Lung (tissue), 12 donors: ENCODE data around the gene ZSCAN2. TPM values are rescaled to one million over a fixed set of nuclear protein-coding genes. Genes with fewer than 3 reads are reported as not detected.
A peak's percentile ranks its signal among the peaks of the same experiment; 100 is the strongest.

Source experiments
- ATAC-seq: fragments of 200-7000 bp; cut with Tn5 transposase; one replicate; pipeline ENCODE4 v1.9.1; 2020; ENCODE audit warnings: moderate number of reproducible peaks; ENCODE audit not compliant: insufficient read depth, low FRiP score
- DNase-seq, 3 donors: peaks; one replicate each; pipeline ENCODE4 v3.0.0-alpha.2; 2013 to 2017
- H3K27ac ChIP-seq, 2 donors: one replicate each; pipeline ENCODE4 v1.5.1; 2013; ENCODE audit warnings: mild to moderate bottlenecking in 2 of 2, moderate library complexity in 2 of 2, control low read depth in 1 of 2, inconsistent platforms in 1 of 2, low read depth in 1 of 2, low read length in 1 of 2
- H3K27me3 ChIP-seq, 3 donors: one replicate each; pipeline ENCODE4 v1.5.1; 2013; ENCODE audit warnings: low read length in 2 of 3; ENCODE audit not compliant: control insufficient read depth in 3 of 3, insufficient read depth in 3 of 3
- H3K36me3 ChIP-seq, 4 donors: one replicate each; pipeline ENCODE4 v1.5.1; 2013; ENCODE audit warnings: low read length in 4 of 4, mild to moderate bottlenecking in 1 of 4, moderate library complexity in 1 of 4; ENCODE audit not compliant: control insufficient read depth in 4 of 4, insufficient read depth in 4 of 4
- H3K4me1 ChIP-seq, 5 donors: one replicate each; pipeline ENCODE4 v1.5.1; 2013; ENCODE audit warnings: low read length in 5 of 5, mild to moderate bottlenecking in 2 of 5, moderate library complexity in 1 of 5; ENCODE audit not compliant: control insufficient read depth in 5 of 5, insufficient read depth in 5 of 5
- H3K4me3 ChIP-seq: one replicate; pipeline ENCODE4 v1.5.1; 2013; ENCODE audit warnings: mild to moderate bottlenecking, control low read depth, moderate library complexity
- H3K9ac ChIP-seq, 2 donors: one replicate each; pipeline ENCODE4 v1.5.1; 2013; ENCODE audit warnings: low read length in 2 of 2, control low read depth in 1 of 2; ENCODE audit not compliant: insufficient read depth in 1 of 2
- H3K9me3 ChIP-seq, 4 donors: one replicate each; pipeline ENCODE4 v1.5.1; 2013; ENCODE audit warnings: low read length in 3 of 4, mild to moderate bottlenecking in 1 of 4, moderate library complexity in 1 of 4; ENCODE audit not compliant: control insufficient read depth in 4 of 4, insufficient read depth in 3 of 4
- WGBS, 2 donors: extraction: QIAGEN DNeasy Blood & Tissue Kit; methylation state at CpG; one replicate each; pipeline ENCODE4 v1.1.7; 2013; 5-methylcytosine and 5-hydroxymethylcytosine counted together
- polyA plus RNA-seq, 2 donors: library from polyadenylated mRNA; stranded (reverse); fragments of 200-250 nt; gene quantifications; one replicate each; pipeline ENCODE4 v1.2.1, GENCODE V29; 2013
- total RNA-seq, 2 donors: library from RNA; depleted of rRNA in 1 of 2; stranded (reverse); fragments of >200 nt in 1 of 2; gene quantifications; one replicate each; pipeline ENCODE4 v1.2.1, GENCODE V29; 2014 to 2021
- TF ChIP-seq, protein P1 (sequence below): IDR thresholded peaks from 2 replicates; pipeline ENCODE4 v1.5.1; 2012; ENCODE audit warnings: mild to moderate bottlenecking; ENCODE audit errors: control extremely low read depth, extremely low read depth
- donor health status: control.
- donor health status: control.
- donor health status: Bipolar disorder and iron deficiency.
- donor health status: healthy.
- donor health status: DM: yes; HTN: yes; CAD: no.

ZSCAN2 gene
- total and polyA plus RNA-seq, 4 donors, result 2.5 to 12.8 (median 4.3) TPM

DNA sequence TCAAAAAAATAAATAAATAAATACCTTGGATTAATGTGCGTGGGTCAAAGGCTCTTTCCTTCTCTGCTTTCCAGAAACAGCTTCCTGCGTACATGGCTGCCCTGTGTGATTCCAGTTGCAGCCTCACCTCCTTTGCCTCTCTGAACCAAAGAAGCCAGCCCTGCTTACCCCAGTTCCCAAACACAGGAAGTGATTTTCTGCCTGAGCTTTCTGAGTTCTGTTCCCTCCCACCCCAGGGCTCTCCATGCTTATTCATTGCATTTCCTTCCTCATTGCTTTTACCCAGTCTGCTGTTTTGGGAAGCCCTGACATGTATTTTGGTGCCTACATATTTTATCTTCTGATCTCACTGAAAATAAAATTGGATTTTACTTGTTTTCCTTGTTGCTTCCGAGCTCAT is 15.4 kb downstream of the ZSCAN2 start:
- WGBS, 2 donors, result 51 to 68% methylated on average over 3 of the region's 3 CpGs
- TF ChIP-seq, protein P1, sequence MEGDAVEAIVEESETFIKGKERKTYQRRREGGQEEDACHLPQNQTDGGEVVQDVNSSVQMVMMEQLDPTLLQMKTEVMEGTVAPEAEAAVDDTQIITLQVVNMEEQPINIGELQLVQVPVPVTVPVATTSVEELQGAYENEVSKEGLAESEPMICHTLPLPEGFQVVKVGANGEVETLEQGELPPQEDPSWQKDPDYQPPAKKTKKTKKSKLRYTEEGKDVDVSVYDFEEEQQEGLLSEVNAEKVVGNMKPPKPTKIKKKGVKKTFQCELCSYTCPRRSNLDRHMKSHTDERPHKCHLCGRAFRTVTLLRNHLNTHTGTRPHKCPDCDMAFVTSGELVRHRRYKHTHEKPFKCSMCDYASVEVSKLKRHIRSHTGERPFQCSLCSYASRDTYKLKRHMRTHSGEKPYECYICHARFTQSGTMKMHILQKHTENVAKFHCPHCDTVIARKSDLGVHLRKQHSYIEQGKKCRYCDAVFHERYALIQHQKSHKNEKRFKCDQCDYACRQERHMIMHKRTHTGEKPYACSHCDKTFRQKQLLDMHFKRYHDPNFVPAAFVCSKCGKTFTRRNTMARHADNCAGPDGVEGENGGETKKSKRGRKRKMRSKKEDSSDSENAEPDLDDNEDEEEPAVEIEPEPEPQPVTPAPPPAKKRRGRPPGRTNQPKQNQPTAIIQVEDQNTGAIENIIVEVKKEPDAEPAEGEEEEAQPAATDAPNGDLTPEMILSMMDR, result no peak
- Histone ChIP-seq H3K9ac (no peak overlapping the region), H3K4me1 (peaks cover 0 to 3% (median 0%) of the 10 kb centered on the region in 5 donors), H3K36me3 (peaks cover 6 to 16% (median 7%) of the 10 kb centered on the region in 4 donors), H3K4me3 (no peak overlapping the region), H3K27me3 (no peaks in the 10 kb centered on the region), H3K9me3 (peaks cover 0 to 11% (median 5%) of the 10 kb centered on the region in 4 donors), H3K27ac (peak overlapping the region in 1 of 2 donors; percentile 52)
- no peak for ATAC-seq
- DNase-seq, result no peak

DNA sequence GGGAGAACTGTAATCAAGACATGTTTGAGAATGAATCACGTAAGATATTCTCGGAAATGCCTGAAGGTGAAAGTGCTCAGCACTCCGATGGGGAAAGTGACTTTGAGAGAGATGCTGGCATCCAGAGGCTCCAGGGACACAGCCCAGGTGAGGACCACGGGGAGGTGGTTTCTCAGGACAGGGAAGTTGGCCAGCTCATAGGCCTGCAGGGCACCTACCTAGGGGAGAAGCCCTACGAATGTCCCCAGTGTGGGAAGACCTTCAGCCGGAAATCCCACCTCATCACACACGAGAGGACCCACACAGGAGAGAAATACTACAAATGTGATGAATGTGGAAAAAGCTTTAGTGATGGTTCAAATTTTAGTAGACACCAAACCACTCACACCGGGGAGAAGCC is 19.8 kb downstream of the ZSCAN2 start:
- Histone ChIP-seq H3K27me3 (no peaks in the 10 kb centered on the region), H3K36me3 (peaks cover 11 to 32% (median 22%) of the 10 kb centered on the region in 4 donors), H3K27ac (no peak overlapping the region), H3K9ac (no peak overlapping the region), H3K9me3 (peaks cover 0 to 21% (median 15%) of the 10 kb centered on the region in 4 donors), H3K4me3 (no peak overlapping the region), H3K4me1 (peaks cover 0 to 3% (median 0%) of the 10 kb centered on the region in 5 donors)
- DNase-seq (no peak), ATAC-seq (no peak)
- TF ChIP-seq, protein P1, result no peak
- WGBS, 2 donors, result 98% methylated on average over 8 of the region's 8 CpGs

DNA sequence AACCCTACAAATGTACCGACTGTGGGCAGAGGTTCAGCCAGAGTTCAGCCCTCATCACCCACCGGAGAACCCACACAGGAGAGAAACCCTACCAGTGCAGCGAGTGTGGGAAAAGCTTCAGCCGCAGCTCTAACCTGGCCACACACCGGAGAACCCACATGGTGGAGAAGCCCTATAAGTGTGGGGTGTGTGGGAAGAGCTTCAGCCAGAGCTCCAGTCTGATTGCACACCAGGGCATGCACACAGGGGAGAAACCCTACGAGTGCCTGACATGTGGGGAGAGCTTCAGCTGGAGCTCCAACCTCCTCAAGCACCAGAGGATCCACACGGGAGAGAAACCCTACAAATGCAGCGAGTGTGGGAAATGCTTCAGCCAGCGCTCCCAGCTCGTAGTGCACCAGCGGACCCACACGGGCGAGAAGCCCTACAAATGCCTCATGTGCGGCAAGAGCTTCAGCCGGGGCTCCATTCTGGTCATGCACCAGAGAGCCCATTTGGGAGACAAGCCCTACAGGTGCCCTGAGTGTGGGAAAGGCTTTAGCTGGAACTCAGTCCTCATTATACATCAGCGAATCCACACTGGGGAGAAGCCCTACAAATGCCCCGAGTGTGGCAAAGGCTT is 20.7 kb downstream of the ZSCAN2 start:
- Histone ChIP-seq H3K4me3 (no peak overlapping the region), H3K27ac (no peak overlapping the region), H3K27me3 (no peaks in the 10 kb centered on the region), H3K4me1 (peaks cover 0 to 1% (median 0%) of the 10 kb centered on the region in 5 donors), H3K9ac (no peak overlapping the region), H3K36me3 (peaks cover 11 to 32% (median 21%) of the 10 kb centered on the region in 4 donors), H3K9me3 (peaks cover 0 to 21% (median 15%) of the 10 kb centered on the region in 4 donors)
- 98 to 99% methylated on average over 17 of the region's 17 CpGs for WGBS, 2 donors
- TF ChIP-seq, protein P1, result no peak
- ATAC-seq, result no peak
- no peak for DNase-seq

DNA sequence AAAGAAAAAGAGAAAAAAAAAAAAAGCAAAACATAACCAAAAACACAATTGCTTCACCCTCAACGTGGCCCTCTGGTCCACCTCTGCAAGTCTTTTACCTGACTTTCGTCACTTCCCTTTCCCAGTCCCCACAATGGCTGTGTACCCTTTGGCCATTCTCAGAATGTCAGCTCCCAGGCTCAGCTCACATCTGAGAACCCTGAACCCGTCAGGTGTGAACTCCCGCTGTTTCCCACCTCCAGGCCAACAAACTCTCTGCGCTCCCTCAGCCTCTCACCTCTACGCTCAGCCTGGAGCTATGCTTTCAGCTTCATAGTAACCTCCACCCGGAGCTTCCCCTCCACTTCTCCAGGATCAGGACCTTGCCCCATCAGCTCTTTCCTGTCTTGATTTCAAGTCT is 23.6 kb downstream of the ZSCAN2 start:
- DNase-seq (no peak), ATAC-seq (no peak)
- peaks cover 11 to 31% (median 21%) of the 10 kb centered on the region in 4 donors for H3K36me3 ChIP-seq
- no peak overlapping the region for H3K27ac ChIP-seq
- peaks cover 0 to 21% (median 15%) of the 10 kb centered on the region in 4 donors for H3K9me3 ChIP-seq
- TF ChIP-seq, protein P1, result no peak
- no peak overlapping the region for H3K4me3 ChIP-seq
- H3K9ac ChIP-seq, result no peak overlapping the region
- whole genome bisulfite sequencing, 2 donors, result 74 to 79% methylated on average over 7 of the region's 7 CpGs
- H3K27me3 ChIP-seq, result no peaks in the 10 kb centered on the region
- no peaks in the 10 kb centered on the region for H3K4me1 ChIP-seq
